8988T (cell line): ENCODE data around the gene TEX264.

ENCODE experiments used
- DNase-seq: peaks from one replicate; pipeline ENCODE4 v3.0.0; 2011

The TEX264 gene

DNA sequence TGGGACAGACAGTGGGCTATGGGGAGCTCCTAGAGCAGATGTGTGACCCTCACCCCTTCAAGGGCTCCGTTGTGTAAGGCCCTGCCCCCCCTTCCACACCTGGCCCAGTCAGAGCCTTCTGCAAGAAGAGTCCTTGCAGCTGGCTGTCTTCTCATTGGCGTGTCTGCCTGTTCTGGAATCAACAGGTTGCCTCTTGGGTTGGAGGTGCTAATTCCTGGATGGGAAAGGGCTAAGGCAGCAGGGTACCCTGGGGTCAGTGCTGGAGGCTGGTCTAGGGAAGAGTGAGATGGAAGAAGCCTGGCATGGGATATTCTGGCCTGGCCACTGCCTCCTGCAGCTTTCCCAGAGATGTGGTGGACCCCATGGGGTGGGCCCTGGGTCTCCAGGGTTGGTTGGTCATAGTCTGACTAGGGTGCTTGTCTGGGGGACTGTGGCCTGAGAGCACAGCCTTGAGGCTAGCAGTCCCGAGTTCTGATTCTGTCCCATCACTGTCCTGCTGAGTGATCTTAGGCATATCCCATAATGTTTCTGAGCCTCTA lies 5.1 kb downstream of the TEX264 start:
- no peak for DNase-seq

- no peak for DNase-seq
Observed at GRCh38 chr3:51677358-51677757, 6.3 kb downstream of the TEX264 start.

- no peak for DNase-seq
Observed at GRCh38 chr3:51678186-51678585, 7.1 kb downstream of the TEX264 start.

- DNase-seq, result no peak
Observed at GRCh38 chr3:51678641-51679040, 7.6 kb downstream of the TEX264 start.

DNA sequence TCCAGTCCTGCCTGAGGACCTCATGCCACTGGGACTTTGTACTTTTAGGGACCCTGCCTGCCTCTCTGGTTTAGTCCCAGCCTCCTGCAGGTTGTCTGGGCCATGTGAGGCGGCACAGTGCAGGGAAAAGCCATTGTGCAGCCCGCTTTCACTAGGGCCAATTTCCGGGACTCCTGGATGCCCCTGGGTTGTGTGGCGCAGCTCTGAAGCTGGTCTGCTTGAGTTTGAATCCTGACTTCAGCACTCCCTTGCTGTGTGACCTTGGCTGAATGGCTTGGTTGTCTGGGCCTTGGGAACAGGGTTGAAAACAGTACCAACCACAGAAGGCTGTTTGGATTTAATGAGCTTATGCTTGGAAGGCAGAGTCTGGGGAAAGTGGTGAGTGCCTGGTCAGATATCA lies 8.3 kb downstream of the TEX264 start:
- no peak for DNase-seq

- no peak for DNase-seq
Observed at GRCh38 chr3:51679777-51680176, 8.7 kb downstream of the TEX264 start.

GRCh38 chr3:51680196-51680595 lies 9.1 kb downstream of the TEX264 start:
- DNase-seq, result no peak

DNA sequence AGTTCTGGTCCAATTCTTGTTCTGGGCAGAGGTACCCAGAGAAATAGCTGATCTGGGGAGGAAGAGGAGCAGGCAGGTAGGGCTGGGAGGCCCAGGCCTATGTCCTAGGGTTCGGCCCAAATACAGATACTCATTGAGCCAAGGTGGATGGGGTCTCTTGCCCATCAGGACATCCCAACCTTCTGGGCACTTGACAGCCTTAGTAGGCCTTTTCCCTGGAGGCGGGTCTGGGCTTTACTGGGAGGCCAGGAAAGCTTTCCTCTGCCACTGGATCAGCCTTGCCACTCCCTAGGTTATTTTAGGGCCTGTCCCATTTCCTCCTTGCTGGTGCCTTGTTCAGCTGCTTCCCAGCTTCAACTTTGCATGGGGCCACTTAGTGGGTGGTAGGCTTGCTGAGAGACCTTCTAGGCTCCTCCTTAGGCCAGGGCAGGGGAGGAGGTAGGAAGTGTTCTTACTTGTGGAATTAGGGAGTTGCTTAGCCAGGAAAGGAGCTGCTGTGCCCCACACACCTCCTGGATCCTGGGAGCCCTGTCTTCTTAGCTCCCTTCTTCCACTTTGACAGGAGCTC lies 9.7 kb downstream of the TEX264 start:
- DNase-seq, result no peak

DNA sequence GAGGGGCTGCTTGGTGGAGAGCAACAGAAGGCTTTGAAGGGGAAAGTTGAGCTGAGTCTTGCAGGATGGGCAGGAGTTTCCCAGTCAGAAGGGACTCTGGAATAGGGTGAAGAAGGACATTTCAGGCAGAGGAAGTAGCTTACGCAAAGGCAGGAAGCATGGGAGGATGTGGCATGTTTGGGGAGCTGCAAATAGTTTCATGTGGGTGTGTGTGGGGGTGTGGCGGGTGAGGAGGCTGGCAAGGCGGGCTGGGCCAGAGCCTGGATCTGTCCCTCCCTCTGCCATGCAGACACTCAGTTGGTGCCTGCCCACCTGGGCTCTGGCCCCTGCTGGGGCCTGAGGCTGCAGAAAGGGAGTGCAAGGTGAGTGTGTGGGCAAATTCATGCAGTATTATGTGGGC lies 10.4 kb downstream of the TEX264 start:
- no peak for DNase-seq

- peak; percentile 96 for DNase-seq
Observed at GRCh38 chr3:51682079-51682478, 11.0 kb downstream of the TEX264 start.

DNA sequence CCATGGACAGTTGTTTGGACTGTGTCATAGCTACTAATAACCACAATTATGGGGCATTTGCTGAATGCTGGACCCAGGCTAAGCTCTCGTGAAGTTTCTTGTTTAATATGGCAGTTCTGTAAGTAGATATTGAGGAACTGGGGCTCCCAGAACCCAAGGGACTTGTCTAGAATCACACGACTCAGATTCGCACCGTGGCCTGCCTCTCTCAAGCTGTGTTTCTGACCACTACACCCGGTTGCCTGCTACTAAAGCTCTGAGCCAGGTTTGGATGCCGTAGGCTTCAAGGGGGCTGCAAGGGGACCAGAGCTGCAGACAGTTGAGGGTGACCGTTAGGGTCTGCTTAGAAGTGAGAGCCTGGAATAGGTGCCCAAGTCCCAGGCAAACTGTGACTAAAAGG lies 11.5 kb downstream of the TEX264 start:
- DNase-seq, result no peak

GRCh38 chr3:51683566-51683965 lies 12.5 kb downstream of the TEX264 start:
- no peak for DNase-seq

DNA sequence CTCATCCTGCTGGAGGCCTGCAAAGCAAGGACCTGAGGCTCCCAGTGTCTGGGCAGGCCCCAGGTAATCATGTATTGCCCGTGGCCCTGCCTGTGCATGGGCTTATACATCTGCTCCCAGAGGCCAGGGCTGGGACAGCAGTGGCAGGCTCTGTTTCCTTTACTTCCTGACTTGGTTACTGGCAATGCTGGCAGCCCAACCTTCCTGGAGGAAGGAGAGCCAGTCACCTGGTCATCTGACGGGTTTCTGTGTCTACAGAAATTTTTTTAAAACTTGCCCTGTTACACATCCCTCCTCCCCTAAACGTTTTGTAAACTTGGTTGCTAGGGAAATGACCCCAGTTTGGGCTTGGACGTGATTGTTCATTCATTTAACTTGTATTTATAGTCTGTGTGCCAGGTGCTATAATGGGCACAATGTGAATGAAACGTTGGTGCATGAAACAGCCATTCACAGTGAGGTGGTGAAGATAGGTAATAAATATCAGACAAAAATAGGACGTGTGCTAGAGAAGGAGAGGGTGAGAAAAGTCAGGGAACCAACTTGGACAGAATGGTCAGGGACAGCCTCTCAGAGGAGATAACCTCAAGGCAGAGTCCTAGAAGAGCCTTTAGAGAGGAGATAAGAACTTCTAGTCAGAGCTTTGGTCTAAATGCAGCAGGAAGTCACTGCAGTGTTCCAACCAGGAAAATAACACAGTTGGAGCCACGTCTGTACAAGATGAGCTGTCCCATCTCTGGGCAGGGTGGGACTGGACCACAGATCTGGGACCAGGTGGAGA lies 14.1 kb downstream of the TEX264 start:
- DNase-seq, result no peak

GRCh38 chr3:51686056-51686455 lies 15.0 kb downstream of the TEX264 start:
- DNase-seq, result no peak

- DNase-seq, result no peak
Observed at GRCh38 chr3:51686512-51687215, 15.6 kb downstream of the TEX264 start.

- no peak for DNase-seq
Observed at GRCh38 chr3:51687431-51688205, 16.6 kb downstream of the TEX264 start.

DNA sequence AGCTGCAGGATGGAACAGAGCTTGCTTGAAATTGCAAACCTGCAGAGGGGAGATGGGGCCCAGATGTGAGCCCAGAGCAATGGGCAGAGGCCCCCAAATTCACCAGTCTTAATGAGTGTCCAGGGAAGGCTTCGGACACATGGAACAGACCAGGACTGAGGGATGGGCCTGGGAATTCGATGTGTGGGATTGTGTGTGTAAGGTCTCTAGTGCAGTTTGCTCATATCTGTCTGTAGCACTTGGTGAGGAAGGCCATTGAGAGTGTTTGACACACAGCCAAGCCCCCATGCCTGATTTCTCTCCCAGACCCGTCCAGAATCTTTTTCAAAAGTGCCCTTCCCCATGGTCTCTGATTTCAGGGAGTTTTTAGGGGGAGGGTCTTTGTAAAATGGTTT lies 17.2 kb downstream of the TEX264 start:
- DNase-seq, result no peak

DNA sequence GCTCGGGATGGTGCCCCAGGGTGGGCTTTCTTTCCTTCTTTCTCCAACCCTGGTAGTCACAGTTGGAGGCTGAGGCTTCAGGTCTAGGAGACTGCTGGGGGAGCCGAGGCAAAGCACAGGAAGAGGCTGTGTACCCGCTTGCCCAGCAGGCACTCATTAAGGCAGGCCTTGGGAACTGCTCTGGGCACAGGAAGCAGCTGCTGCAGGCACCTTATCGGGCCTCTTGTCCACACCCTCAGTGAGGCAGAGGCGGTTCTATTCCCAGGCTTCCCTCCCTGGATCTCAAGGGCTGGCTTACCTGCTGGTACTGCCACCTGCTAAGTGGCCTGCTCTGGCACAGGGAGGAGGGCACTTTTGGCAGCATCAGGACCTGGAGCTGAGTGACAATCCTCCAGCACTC lies 20.0 kb downstream of the TEX264 start:
- DNase-seq, result no peak

GRCh38 chr3:51691949-51692348 lies 20.9 kb downstream of the TEX264 start:
- DNase-seq, result no peak

DNA sequence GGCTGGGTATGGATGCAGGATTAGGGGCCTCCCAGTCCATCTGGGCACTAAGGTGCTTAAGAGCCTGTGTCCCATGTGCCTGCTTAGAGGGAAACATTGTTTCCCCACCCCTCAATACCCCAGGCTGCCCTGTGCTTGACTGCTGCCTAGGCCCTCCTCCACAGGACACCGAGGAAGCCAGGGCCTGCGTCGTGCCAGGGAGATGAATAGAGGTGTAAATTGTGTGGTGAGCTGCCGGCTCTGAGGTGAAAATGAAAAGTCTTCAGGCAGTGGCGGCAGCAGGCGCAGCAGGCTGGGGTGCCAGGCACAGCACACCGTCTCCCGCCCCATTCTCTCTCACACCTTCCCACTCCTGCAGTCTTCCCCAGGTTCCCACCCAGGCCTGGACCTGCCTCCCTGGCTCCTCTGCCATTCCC lies 21.9 kb downstream of the TEX264 start:
- no peak for DNase-seq

- no peak for DNase-seq
Observed at GRCh38 chr3:51696954-51697353, 25.9 kb downstream of the TEX264 start.

DNA sequence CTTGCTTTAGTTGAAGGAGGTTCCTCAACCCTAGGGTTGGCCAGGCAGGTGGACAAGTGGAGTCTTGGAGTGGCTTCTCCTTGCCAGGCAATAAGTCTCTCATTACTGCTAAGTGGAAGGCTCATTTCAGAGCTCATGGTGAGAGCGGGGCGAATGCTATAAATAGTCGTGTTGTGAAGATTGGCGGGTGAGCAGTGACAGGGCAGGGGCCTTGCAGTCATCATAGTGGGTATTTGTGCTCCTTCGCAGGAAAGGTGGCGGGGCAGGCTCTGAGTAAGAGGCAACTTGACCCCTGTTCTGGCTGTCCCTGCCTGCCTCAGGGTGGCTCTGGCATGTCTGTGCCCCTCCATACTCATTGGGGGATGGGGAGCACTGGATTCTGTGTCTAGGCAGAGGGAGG lies 27.2 kb downstream of the TEX264 start:
- DNase-seq, result no peak

DNA sequence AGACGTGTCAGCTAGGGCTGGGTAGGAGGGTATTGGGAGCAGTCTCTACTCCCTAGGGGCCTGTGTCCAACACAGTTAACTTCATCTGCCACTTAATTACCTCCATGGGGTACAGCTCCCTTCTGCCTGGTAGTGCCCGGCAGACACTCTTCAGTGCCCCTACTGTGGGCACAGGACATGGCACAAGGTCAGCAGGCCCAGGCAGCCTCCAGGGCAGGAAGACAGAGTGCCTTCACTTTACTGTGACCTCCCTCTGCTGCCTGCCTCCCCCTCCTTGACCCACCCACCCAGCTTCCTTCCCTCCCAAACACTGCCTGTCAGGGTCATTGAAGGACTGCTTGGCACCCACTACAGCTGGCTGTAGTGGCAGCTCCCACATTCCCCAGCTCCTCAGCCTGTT lies 29.4 kb downstream of the TEX264 start:
- no peak for DNase-seq
